Measurements from ENCODE around the gene TFEC.

GRCh38 chr7:115888981-115889668 lies 141.4 kb downstream of the TFEC start:
- TF ChIP-seq CTCF (IDR thresholded peaks at IDR 0.05) (no peak), POLR2A (IDR thresholded peaks at IDR 0.05) (no peak)

Measured in vagina (tissue), 2 donors.